Measurements from ENCODE around the gene ZC3H18. TPM values are rescaled to one million over a fixed set of nuclear protein-coding genes. Genes with fewer than 3 reads are reported as not detected.

Gene ZC3H18
- total and polyA plus RNA-seq, 10 of the 15 experiments (the other 5 are each of a cell fraction or from before 2014, with no cell fraction given), result 1.0 to 58.3 (median 22.4) TPM

DNA sequence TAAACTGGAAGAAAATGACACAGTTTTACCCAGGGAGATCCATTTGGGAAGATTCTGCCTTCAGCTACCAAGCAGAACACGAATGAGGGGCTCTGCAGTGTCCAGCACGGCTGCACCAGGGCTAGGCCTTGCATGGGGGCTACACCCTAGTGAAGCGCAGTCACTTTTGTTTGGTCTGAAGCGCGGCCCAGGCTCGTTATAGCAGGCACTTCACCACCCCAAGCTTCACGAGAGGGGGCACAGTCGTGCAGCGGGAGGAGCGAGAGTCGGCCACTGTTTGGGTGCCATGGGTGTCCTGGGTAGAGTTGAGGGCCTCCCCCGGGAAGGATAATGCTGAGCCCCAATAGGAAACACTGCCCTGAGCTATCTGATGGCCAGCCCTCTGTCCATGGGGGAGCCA, 46.5 kb downstream of the ZC3H18 start:
- Histone ChIP-seq H3K4me1 (ENCODE audit: control insufficient read depth, insufficient read depth, low read length) (no peaks in the 10 kb centered on the region), H3K4me2 (ENCODE audit: control insufficient read depth, insufficient read depth) (no peak overlapping the region), H3K27me3 (replicated peaks in 1 of 2; ENCODE audit: control insufficient read depth in 2 of 2, insufficient read depth in 2 of 2, low read length in 1 of 2) (no peaks in the 10 kb centered on the region), H4K20me1 (ENCODE audit: control insufficient read depth, insufficient read depth) (no peaks in the 10 kb centered on the region), H3K36me3 (ENCODE audit: control insufficient read depth in 2 of 2, insufficient read depth in 2 of 2, low read length in 1 of 2) (peaks cover 7 to 26% of the 10 kb centered on the region in 2 experiments; a peak in 3 of 4 replicates), H3K79me2 (ENCODE audit: control insufficient read depth, insufficient read depth, low read length) (no peaks in the 10 kb centered on the region), H3K4me3 (no peak overlapping the region), H3K9me3 (replicated peaks; ENCODE audit: control insufficient read depth, insufficient read depth, low read length) (no peaks in the 10 kb centered on the region), H3K27ac (ENCODE audit: control insufficient read depth, insufficient read depth) (no peak overlapping the region), H3K9ac (ENCODE audit: control insufficient read depth, insufficient read depth, low read length) (no peak overlapping the region), H2AFZ (ENCODE audit: control insufficient read depth, low read depth, low read length) (no peak overlapping the region)
- no TSS peak for BruUV-seq (replicated peaks)
- FAIRE-seq, result no peak
- ChIA-PET SMC1A (ENCODE audit: uncharacterized antibody, unreplicated experiment) (interaction anchor here (0.9 to 1.0 kb wide), 2 partner anchors 9 to 27 kb away, joined by 4 read pairs; no protein-coding TSS in a partner anchor), POLR2A (no interaction called here), RAD21 (ENCODE audit: unreplicated experiment) (no interaction called here), CTCF (interaction anchor here (0.7 kb wide), 1 partner anchor 79 kb away, joined by 3 read pairs; no protein-coding TSS in a partner anchor)
- in situ Hi-C loops (cut with MboI) (no loop called here), intact Hi-C loops (cut with micrococcal nuclease; ENCODE audit: unreplicated experiment) (no loop called here)
- no peak for DNase-seq (ENCODE audit: low read depth, low spot score)
- no peak for ATAC-seq
- TF ChIP-seq HCFC1 (IDR thresholded peaks at IDR 0.05; ENCODE audit: low read length) (no peak), NFYB (IDR thresholded peaks at IDR 0.05; ENCODE audit: insufficient read depth, low read depth, low read length) (no peak), RCOR1 (conservative IDR thresholded peaks at IDR 0.05; ENCODE audit: low read depth, low read length) (no peak), JUNB (IDR thresholded peaks at IDR 0.05) (no peak), TBL1XR1 (IDR thresholded peaks at IDR 0.05; ENCODE audit: low read depth, low read length) (no peak), BHLHE40 (IDR thresholded peaks at IDR 0.05; ENCODE audit: borderline replicate concordance in 1 of 2, low read depth in 2 of 2, low read length in 1 of 2) (no peak), ZNF24 (IDR thresholded peaks at IDR 0.05) (no peak), TAF1 (IDR thresholded peaks at IDR 0.05; ENCODE audit: borderline replicate concordance, low read depth, low read length) (no peak)
- TF ChIP-seq, protein P1, sequence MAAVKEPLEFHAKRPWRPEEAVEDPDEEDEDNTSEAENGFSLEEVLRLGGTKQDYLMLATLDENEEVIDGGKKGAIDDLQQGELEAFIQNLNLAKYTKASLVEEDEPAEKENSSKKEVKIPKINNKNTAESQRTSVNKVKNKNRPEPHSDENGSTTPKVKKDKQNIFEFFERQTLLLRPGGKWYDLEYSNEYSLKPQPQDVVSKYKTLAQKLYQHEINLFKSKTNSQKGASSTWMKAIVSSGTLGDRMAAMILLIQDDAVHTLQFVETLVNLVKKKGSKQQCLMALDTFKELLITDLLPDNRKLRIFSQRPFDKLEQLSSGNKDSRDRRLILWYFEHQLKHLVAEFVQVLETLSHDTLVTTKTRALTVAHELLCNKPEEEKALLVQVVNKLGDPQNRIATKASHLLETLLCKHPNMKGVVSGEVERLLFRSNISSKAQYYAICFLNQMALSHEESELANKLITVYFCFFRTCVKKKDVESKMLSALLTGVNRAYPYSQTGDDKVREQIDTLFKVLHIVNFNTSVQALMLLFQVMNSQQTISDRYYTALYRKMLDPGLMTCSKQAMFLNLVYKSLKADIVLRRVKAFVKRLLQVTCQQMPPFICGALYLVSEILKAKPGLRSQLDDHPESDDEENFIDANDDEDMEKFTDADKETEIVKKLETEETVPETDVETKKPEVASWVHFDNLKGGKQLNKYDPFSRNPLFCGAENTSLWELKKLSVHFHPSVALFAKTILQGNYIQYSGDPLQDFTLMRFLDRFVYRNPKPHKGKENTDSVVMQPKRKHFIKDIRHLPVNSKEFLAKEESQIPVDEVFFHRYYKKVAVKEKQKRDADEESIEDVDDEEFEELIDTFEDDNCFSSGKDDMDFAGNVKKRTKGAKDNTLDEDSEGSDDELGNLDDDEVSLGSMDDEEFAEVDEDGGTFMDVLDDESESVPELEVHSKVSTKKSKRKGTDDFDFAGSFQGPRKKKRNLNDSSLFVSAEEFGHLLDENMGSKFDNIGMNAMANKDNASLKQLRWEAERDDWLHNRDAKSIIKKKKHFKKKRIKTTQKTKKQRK (IDR thresholded peaks at IDR 0.05; ENCODE audit: low read depth, low read length), result no peak
- TF ChIP-seq, protein P2, sequence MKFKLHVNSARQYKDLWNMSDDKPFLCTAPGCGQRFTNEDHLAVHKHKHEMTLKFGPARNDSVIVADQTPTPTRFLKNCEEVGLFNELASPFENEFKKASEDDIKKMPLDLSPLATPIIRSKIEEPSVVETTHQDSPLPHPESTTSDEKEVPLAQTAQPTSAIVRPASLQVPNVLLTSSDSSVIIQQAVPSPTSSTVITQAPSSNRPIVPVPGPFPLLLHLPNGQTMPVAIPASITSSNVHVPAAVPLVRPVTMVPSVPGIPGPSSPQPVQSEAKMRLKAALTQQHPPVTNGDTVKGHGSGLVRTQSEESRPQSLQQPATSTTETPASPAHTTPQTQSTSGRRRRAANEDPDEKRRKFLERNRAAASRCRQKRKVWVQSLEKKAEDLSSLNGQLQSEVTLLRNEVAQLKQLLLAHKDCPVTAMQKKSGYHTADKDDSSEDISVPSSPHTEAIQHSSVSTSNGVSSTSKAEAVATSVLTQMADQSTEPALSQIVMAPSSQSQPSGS (IDR thresholded peaks at IDR 0.05; ENCODE audit: low read length), result no peak
- 90% methylated on average over 12 of the region's 12 CpGs for WGBS (ENCODE audit: insufficient coverage, insufficient replicate concordance, low lambda C conversion rate, missing lambda C conversion rate)

Data from GM12878 (cell line).